Measurements from ENCODE around the gene KIF6.
"Not testable (repeated sequence)": the region's sequence is repeated elsewhere in the genome, so short reads cannot be mapped to it uniquely, and the experiment has no call there.

KIF6 gene

DNA sequence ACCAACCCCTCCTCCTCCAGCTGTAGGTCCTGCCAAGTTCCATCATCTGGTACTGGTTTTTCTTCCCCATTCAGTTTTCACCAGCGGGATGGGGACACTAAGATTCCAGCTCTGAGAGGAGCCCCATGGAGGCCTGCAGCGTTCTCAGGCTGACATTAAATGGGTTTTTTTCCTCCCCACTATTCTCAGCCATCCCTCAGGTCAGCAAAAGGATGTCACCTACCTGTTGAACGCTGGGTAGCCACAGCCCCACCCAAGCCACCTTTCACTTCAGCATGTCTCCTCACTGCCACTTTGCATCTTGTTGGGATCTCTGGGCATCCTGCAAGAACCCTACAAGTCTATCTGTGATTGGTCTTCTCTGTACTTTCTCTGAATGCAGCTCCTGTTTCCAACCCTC, 417.7 kb downstream of the KIF6 start:
- DNase-seq, result no peak

DNA sequence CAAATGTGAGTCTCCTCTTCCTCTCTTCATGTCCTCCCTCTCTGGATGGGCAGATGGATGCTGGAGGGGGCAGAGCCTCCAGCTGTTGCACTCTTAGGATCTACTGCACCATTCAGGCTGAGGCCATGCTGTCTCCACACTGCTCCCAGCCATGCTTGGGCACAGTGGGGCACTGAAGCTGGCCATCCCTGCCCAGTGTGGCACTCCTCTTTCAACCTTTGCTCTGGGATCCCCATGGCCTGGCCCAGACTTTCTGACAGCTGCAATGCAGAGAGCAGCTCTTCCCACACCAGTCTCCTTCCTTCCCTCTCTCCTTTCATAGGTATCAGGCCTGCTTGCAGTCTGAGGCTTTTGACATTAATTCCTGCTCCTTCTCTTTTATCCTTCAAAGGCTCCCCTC, 420.3 kb downstream of the KIF6 start:
- DNase-seq, result no peak

DNA sequence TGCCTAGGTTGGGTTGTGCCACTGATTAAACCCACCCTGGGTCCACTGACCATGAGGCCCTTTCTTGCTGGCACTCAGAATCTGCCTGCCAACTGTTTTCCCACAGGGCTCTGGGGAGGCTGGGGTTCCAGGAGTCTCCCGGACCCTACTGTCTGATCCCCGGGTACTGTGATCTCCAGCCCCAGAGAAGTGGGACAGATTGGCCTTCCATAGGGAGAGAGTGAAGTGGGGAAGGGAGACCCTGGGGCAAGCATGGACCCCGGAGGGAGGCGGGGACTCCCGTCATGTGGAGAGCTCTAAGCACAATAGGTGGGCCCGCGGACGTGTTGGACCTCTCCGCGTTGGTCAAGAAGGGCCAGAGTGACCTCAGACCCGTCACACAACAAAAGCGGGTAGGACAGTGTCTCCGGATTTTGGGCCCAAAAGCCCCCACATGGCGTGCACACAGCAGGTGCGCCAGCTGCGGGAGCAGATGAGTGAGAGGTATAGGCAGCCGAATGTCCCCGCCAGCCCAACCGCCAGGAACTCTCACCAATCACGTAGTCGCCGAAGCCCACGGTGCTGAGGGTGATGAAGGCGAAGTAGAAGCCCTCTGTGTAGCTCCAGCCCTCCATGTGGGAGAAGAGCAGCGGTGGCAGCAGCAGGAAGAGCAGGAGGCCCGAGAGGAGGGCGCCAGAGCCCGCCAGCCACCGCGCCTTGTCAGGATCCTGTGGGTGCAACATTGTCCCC, 421.6 kb downstream of the KIF6 start:
- no peak for DNase-seq

DNA sequence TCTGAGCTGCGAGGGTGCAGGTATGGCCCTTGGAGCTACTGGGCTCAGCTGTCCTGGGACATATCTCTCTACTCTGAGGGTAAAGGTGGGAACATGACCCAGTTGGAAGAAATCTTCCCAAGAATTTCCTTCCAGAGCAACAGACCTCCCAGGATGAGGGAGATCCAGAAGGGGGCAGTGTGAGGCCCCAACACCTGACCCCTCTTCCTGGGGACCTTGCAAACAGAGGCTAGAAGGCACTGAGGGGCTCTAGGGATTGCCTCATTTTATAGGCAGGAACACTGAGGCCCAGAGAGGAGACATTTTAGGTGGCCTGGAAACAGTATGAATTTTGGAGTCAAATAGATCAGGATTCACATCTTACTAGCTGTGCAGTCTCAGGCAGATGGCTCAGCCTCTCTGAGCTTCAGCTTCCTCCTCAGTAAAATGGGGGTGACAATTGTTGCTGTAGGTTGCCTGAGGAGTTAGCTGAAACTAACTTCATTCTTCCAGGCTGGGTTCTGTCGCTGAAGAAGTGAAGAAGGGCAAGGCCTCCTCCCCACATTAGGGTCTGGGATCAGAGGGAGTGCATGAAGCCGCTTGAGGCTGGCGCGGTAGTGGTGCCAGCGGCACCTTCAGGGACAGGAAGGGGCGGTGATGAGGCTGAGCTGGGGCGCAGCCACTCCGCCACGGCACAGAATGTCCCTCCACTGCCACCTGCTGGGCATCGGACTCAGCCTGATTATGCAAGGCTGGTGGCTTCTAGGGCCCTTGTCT, 422.4 kb downstream of the KIF6 start:
- peak; percentile 74 to 85 (median 82) for DNase-seq

DNA sequence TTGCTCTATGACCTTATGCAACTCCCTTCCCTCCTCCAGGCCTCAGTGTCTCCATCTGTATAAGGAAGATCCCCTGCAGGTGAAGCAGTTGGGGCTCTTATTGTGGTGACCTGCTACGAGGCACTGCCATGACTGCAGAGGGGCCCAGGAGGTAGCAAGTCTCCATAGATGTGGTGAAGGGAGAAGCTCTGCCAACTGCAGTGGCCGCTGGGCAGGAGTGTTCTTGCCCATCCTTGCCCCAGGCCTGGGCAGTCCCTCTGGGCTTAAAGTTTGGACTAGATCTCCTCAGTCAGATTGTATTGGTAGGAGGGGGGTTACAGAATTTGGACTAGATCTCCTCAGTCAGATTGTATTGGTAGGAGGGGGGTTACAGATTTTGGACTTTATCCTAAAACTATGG, 423.2 kb downstream of the KIF6 start:
- no peak for DNase-seq

DNA sequence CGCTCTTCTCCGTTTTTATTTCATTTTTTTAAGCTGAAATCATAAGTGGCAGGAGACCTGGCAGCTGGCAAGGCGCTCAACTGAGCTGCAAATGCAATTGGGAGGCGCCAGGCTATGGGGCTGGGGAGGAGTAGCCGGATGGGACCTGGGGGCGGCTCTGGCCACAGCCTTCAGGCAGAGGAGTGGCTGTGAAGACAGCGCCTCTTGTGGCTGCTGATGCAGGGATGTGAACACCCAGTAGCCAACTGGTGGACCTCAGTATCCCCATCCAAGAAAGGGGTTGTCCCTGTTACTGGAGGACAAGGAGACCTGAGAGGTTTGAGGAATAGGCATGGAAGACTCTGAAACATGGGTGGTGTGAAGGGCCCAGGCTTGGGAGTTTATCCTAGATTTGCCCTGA, 423.6 kb downstream of the KIF6 start:
- no peak for DNase-seq

DNA sequence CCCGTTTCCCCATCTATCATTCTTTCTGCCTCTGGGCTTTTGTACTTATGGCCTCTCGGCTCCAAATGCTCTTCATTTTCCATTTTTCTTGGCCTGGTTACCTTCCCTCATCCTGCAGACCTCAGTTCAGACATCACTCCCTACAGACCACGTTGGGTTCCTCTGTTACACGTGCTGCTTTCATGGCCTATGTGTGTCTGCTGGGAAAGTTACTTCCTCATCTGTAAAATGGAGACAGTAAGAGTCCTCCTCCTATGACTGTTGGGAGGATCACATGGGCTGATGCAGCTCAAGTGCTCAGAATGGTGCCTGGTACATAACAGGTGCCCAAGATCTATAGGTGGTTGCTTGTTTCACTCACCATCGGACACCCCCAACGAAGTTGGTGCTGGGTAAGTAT, 424.5 kb downstream of the KIF6 start:
- no peak for DNase-seq

DNA sequence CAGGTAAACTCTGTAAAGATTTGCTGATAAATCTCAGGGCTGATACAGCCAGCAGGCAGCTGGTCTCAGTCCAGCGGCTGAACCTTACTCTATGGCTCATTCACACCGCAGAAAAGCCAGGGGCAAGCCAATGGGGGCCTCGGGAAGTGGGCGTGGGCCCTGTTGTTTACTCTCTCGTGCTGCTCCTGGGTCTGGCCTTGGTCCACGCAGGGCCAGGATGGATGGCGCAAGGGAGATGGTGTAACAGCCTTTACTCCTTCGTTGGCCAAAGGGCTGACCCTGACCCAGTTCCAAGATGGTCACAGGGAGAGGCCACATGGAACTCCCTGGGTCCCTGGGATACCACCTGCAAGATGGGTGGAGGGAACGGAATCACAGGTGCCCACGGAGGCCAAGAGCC, 427.1 kb downstream of the KIF6 start:
- no peak for DNase-seq

DNA sequence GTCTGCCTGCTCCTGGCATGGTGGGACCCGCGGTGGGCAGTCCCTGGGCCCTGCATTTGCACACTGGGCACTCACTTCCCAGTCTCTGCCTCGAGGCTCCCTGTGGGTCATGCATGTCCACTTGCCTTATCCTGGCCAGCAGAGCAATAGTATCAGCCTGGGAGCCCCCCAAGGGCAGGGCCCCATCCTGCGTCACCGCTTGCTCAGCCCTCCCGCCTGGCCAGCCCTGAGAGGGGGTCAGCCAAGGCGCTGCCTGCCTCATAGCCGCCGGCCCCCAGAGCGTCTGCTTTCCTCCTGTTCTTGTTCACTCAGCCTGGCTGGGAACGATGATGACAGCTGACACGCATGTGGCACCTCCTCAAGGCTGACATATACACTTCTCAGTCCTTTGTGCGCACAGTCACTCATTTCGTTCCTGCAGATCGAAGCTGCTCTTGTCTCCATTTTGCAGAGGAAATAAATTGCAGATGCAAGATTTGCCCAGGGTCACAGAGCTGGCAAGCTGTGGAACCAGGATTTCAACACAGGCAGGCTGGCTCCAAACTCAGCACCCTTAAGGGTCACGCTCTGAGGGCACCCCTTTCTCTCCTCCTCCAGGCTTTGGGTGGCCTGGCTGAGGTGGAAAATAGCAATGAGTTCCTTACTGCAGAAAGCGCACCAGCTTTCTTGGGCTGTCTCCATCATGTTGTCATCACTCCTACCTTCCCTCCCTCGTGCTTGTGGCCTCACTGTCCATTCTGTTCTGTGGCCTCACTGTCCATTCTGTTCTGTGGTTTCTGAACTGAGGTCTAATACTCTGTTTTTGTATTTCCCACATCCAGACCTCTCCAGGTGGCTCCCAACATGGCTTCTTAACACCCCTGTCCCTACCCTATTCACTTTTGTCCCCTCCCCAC, 428.2 kb downstream of the KIF6 start:
- DNase-seq, result no peak

DNA sequence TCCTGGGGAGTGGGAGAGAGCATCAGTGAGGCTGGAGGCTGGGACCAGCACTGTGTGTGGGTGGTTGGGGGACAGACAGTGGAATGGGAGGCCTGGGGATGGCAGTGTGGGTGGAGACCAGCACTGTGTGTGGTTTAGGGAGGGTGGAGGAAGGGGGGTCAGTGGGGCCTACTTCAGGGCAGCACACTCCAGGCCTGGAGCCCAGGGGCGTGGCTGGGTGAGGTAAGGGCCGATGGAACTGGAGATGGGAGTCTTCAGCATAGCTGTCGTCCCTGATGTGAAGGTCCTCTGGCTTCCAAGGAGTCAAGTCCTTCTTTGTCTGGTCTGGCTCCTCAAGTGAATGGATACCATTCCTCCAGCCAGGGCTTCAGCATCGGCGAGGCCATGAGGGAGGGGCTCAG, 429.6 kb downstream of the KIF6 start:
- peak in 1 of 3 experiments; percentile 37 for DNase-seq

DNA sequence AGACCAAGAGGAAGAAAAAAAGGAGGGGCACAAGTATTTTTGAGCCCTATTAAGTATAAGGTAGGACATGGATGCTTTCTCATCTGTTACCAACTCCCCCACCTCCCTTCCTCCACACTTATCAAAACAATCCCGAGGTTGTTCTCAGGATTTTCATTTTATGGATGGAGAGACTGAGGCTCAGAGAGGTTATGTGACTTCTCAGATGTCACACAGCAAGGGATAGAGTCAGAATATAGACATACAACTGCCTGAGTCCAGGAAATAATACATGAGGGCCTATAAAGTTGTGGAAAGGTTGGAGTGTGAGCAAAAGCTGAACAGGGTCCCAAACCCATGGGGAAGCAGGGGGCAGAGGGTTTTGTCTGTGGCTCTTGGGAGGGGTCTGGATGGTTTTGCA, 430.3 kb downstream of the KIF6 start:
- no peak for DNase-seq

DNA sequence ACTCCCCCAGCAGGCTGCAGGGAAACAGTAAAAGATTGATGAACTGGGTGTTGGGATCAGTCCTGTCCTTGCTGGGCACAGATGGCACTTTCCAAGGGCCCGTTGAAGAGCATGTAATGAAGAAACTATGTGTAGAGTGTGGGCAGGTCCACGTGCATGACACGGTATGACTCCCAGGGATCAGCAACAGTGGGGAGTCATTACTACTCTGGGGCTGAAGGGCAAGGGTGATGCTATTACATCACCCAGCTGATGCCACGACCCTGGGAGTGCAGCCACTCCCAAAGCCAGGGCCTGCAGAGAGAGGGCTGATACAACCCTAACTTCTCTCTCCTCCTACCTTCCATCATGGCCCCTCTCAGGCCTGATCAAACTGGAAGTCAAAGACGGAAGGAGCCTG, 431.1 kb downstream of the KIF6 start:
- DNase-seq, result no peak

DNA sequence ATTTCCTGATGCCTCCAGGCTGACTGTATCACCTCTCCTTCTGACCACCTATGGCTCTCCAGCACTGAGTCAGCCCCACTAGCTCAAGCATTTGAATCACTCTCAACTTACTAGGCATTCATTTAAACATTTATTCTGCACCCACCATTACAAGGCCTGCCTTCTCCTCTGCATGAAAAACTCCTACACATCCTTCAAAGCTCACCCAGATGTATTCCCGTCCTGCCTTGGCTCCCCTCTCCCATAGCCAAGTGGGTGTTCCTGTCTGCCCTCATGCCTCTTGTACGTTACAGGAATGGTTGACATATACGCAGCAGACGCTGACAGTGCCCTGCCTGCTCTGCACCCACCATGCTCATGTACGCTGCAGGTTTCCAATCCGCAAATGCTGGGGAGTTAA, 432.6 kb downstream of the KIF6 start:
- DNase-seq, result no peak

DNA sequence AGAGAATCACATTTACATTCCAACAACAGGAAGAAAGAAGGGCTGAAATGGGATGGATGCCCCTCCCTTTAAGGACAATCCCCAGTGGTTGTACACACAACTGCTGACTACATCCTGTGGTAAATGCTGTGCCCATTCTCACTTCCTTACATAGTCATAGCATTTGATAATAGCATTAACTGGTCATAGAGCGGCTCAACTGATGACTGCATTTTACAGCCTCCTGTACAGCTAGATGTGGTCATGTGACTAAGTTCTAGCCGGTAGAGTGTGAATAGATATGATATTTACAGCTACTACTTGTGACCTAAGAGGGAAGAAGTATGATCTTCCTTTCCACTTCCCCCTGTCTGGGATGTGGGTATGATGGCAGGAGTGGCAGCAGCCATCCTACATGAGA, 435.7 kb downstream of the KIF6 start:
- no peak for DNase-seq

DNA sequence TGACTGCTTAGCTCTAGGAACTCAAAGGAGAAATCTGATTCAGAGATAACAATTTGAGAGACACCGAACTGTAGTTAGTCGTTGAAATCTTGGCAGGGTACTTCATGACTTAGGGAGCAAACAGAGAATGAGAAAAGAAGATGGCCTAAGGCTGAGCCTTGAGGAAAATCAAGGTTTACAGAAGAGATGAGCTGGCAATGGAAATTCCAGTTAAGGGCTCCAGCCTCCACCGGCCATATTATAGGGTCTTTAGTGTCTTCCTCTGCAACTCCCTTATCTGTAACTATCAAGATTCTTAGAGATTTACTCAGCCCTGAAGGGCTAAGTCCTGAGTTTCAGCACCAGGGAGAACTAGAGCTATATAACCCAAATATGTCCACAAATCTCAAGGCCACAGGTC, 437.6 kb downstream of the KIF6 start:
- DNase-seq, result no peak

DNA sequence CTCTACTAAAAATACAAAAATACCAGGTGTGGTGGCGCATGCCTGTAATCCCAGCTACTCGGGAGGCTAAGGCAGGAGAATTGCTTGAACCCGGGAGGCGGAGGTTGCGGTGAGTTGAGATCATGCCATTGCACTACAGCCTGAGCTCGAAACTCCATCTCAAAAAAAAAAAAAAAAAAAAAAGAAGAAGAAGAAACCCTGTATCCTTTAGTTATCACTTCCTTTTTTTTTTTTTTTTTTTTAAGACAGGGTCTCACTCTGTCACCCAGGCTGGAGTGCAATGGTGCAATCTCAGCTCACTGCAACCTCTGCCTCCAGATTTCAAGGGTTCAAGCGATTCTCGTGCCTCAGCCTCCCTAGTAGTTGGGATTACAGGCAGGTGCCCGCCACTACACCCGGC, 438.6 kb downstream of the KIF6 start:
- not testable (repeated sequence) for DNase-seq

DNA sequence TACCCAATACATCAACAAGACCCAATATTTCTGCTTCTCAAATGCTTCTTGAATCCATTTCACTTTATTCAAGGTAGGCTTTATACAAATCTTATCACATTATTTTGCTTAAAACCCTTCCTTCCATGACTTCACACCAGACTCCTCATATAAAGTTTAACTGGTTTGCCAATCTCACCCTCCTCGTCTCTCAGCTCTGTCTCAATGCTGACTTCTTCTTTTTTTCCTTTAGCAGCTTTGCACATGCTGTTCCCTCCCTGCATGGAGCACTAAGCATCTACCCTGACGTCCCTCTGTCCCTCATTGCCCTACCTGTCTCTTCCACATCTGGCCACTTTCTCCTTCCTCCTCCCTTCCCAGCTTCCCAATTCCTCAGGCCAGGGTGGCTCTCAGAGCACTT, 442.4 kb downstream of the KIF6 start:
- no peak for DNase-seq

DNA sequence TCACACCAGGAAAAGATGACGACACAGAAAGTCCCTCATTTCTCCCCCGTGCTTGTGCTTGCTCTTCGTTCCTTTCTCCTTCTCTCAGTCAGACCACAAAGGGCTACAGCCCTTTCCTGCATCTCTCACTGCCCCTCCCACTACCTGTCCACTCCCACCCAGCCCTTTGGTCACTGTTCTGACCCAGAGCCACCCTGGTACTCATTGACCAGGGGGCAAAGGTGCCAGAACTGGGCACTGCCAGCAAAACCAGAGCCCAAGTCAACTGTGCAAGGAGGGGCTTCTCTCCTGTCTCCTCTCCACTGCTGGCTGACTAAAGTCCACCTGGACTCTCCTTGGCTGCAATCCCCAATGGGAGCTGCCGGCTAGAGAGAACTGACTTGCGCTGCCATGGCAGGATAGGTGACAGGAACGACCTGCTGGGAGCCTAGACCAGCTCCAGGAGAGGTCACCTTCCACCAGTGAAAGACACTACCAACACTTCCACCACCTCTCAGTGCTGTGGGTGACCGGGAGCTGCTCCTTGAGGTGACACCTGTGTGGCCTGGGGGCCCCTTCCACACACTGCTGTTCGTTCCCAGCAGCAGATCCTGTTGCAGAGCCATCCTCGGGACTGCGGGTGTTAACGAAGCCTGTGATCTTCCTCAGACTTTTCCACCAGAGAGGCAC, 443.8 kb downstream of the KIF6 start:
- DNase-seq, result no peak

DNA sequence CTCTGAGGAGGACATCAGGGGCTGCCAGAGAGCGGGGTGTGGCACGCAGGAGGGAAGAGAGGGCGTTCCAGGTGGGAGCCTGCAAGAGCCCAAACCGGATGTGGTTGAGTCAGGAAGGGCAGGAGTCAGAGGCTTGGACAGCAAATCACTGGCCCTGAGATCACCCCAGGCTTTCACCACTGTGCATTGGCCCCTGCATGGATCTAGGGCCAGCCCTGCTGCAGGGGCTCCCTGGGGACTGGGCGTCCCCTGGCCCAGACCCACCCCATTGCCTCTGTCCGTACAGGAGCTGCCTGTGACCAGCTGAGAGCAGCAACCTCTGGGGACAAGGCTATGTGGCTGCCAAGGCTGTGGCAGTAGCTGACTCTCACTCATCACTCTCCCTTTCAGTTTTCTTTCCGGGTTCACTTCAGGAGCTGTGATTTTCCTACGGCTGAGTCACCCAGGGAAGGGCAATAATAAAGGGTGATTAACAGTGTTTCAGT, 444.9 kb downstream of the KIF6 start:
- no peak for DNase-seq
